HG02870 (cell line): ENCODE results near the gene JAZF1.

Experiments
- ATAC-seq: cut with Tn5 transposase; IDR thresholded peaks from one replicate; pipeline ENCODE4 v1.9.1; 2021; ENCODE audit warnings: mild to moderate bottlenecking, moderate library complexity; ENCODE audit not compliant: unreplicated experiment

Gene JAZF1

DNA sequence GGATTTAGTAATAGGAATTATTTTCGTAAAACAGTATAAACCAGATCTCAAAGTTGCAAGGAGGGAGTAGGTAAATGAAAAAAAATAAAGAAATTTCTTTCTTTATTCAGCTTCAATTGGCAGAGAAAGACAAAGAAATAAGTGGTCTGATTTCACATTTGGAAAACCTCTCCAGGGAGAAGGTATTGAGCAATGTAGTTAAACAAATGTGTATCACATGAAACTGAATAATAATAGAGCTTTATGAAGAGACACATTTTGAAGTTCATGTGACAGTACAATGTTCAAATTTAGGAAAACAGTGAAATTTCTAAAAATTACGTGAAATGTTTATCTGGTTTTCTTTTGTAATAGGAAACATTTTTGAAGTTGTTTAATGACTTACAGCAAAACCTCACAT lies 377.6 kb downstream of the JAZF1 start:
- no peak for ATAC-seq

DNA sequence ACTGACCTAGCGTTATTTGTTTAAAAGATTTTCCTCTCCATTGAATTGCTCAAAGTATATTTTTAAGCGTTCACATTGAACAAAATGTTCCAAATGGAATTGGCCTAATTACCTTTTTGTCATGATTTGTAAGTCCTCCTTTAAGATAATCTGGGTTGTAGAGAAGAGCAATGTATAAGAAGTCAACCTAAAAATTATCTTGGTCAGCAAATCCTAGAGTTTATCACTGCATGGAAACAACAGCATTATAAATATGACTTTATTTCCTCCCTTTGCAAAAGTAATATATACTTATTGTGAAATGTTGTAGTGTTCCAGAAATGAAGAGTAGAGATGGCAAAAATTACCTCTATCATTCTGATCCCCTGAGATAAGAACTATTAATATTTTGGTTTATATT lies 381.4 kb downstream of the JAZF1 start:
- no peak for ATAC-seq

GRCh38 chr7:27795977-27796376 lies 384.6 kb downstream of the JAZF1 start:
- ATAC-seq: no peak

- ATAC-seq: no peak
Observed at GRCh38 chr7:27793780-27794179, 386.8 kb downstream of the JAZF1 start.

- ATAC-seq: no peak
Observed at GRCh38 chr7:27788437-27788836, 392.2 kb downstream of the JAZF1 start.

- ATAC-seq: no peak
Observed at GRCh38 chr7:27784399-27785053, 396.1 kb downstream of the JAZF1 start.

GRCh38 chr7:27782849-27783248 lies 397.7 kb downstream of the JAZF1 start:
- no peak for ATAC-seq

GRCh38 chr7:27781188-27781587 lies 399.4 kb downstream of the JAZF1 start:
- ATAC-seq: no peak
